CD4-positive, alpha-beta T cell treated with Interleukin-6 for 4 hours (primary cell): ENCODE measurements around the gene MORN1.
"Not testable (repeated sequence)": the region's sequence is repeated elsewhere in the genome, so short reads cannot be mapped to it uniquely, and the experiment has no call there.

Experiments used
- DNase-seq: peaks from one replicate; pipeline ENCODE4 v3.0.0-alpha.2; 2020; ENCODE audit warnings: mixed read lengths

MORN1 gene

DNA sequence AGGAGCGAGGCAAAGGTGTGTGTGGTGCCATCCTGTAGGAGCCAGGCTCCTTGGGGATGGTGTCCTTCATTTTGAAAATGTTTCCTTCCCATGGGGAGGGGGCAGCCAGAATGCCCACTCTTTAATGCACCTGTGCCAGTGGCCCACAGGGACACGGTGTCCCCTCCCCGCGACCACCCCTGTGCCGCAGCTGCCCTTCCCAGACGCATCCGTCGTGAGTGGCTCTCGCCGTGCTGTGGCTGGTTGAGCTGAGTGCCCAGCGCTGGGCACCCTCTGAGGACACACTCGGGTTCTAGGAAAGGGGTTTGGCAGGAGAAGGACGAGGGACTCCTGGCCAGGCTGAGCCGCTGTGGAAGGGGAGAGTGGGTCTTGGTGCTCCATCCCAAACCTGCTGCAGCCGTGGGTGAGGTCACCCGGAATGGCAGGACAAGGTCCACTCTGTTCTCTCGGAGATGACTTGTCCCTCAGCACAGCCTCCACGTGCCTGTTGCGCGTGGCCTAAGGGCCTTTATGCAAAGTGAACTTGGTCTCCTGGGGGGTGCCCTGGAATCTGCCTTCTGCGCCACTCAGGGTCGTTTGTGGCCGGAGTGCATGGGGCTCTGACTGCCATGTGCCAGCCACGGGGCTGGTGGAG lies 88.9 kb downstream of the MORN1 start:
- no peak for DNase-seq

DNA sequence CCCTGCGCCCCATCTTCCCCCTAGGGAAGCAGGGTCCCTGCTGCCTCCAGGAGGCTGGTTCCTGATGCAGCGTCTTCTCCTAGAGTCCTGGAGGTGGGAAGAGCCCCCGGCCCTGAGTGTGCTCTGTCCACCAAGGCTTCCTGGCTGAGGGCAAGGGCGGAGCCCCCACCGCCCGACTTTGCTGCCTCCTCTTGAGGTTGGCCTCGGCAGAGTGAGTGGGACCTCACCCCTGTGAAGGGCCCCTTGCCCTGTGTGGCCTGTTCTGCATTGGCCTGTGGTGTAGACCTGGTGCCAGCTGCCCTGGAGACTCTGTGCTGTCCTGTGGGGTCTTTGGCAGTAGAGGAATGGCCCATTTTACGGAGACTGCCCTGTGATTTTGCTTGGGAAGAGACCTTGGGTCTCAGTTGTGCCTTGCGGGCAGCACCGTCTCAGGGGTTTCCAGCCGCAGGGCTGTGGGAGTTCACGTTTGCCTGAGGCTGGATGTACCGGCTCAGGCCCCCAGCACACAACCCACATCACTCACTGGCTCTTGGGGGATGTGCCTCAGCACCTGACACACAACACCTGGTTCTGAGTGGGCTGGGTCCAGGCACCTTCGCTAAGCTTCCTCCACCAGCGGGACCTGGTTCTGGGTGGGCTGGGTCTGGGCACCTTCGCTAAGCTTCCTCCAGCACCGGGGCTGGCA lies 89.6 kb downstream of the MORN1 start:
- no peak for DNase-seq

DNA sequence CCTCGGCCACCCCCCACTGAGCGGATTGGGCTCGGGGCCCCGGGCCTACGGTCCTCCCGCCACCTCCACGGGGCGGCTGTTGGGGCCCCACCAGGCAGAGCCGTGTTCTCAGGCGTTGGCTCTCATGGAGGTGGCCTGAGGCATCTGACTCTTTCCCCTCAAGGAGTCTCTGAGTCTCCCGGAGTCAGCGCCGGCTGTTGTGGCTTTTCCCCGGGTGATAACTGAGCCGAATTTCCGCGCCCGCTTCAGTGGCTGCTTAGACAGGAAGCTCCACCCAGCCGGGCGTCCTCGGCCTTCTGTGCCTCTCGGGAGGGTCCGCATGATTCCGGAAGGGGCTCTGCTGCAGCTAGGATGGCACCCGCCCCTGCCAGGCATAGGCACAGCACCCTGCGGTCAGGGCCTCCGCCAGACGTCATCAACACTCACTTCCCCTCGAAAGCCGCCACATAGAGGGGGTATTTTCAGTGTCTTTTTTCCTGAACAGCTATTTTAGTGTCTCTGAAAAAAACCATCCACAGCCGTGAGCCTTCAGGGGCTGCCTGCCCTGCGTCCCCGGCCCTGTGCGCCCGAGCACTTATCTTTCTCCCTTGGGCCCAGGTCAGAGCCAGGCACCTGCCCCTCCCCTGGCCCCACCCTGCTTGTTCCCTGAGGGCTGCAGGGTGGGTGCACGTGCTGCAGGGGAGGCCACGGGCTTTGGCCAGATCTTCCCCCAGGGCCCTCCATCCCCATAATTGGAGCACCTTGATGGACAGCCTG lies 90.3 kb downstream of the MORN1 start:
- DNase-seq, result peak; percentile 96

GRCh38 chr1:2300004-2300771 lies 91.2 kb downstream of the MORN1 start:
- DNase-seq, result peak; percentile 76

- DNase-seq, result no peak
These were observed 92.2 kb downstream of the MORN1 start for GRCh38 chr1:2299131-2299627.

GRCh38 chr1:2298685-2299084 lies 92.7 kb downstream of the MORN1 start:
- DNase-seq, result no peak

- DNase-seq, result no peak
These were observed 93.9 kb downstream of the MORN1 start for GRCh38 chr1:2297246-2298011.

- DNase-seq, result no peak
These were observed 94.7 kb downstream of the MORN1 start for GRCh38 chr1:2296614-2297013.

GRCh38 chr1:2296211-2296610 lies 95.1 kb downstream of the MORN1 start:
- not testable (repeated sequence) for DNase-seq

- no peak for DNase-seq
These were observed 95.8 kb downstream of the MORN1 start for GRCh38 chr1:2295526-2295925.

GRCh38 chr1:2294725-2295078 lies 96.7 kb downstream of the MORN1 start:
- no peak for DNase-seq

GRCh38 chr1:2294033-2294724 lies 97.2 kb downstream of the MORN1 start:
- no peak for DNase-seq

- no peak for DNase-seq
These were observed 98.5 kb downstream of the MORN1 start for GRCh38 chr1:2292725-2293450.

DNA sequence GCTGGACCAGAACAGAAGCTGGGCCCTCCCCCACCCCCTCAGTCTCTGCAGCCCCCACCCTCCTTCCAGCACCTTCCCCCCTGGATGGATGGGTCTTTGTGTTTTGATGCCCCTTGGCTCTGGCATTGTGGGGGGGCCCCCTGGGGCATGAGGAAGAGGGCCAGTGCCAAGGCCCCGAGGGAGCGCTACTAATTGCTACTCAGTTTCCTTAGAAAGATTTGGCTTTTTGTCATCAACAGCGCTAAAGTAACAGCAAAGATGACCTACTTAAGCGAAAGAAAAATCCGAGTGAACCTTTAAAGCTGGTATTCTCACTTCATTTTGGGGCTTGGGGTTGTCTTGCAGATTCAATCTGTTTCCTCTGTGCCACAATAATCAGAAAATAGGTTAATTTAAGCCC lies 99.8 kb downstream of the MORN1 start:
- DNase-seq, result no peak

GRCh38 chr1:2290595-2291510 lies 100.5 kb downstream of the MORN1 start:
- peak; percentile 83 for DNase-seq

- DNase-seq, result peak; percentile 33
These were observed 101.2 kb downstream of the MORN1 start for GRCh38 chr1:2290171-2290578.

- DNase-seq, result no peak
These were observed 101.7 kb downstream of the MORN1 start for GRCh38 chr1:2289607-2290006.

DNA sequence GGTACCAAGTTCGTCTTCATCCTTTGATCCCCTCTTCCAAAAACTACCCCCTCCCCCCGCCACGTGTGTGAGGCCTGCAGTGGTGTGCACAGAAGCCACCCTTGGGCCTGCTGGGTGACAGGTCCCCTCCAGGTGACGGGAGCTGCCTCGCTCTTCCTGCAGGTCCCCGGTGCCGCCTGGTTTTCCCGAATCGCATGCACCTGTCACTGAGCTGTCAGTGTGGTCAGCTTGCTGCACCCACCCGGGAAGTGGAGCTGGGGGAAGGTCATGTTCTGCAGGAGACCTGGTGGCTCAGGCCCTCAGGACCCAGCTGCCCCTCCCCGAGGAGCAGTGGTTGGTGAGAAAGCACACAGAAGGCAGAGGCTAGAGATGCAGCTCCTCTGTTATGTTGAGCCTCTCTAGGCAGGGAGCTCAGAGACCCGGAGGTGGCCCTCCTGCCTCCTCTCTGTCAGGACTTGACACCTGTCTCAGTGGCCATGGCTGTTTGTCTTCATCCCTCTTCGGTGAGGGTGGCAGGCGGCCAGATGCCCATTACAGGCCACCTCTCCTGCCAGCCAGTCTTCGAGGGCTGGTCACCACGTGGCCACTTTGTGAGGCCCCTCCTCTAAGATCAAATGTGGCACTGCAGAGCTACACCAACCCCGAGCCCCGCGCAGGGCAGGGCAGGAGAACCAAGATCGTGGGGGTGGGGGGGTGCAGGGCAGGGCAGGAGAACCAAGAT lies 102.4 kb downstream of the MORN1 start:
- no peak for DNase-seq

DNA sequence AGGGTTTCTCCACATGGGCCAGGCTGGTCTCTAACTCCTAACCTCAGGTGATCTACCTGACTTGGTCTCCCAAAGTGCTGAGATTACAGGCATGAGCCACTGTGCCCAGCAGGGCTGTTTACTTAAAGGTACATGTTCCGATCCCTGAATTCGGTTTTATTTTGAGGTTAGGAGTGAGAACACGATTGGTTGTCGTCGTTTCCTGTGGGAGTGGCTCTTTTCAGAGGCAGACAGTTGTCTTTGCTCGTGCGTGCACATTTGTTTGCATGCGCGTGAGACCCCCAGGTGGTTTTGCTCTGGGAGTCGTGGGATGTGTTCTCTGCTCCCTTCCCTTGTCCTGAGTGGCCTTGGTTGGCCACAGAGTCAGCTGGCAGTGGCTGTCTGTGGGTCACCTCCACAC lies 103.0 kb downstream of the MORN1 start:
- peak; percentile 39 for DNase-seq
